Panc1 (cell line): ENCODE results near the gene SYP. TPM values are rescaled to one million over a fixed set of nuclear protein-coding genes. Genes with fewer than 3 reads are reported as not detected.

ENCODE experiments used
- ATAC-seq: fragments of 200-7000 bp; cut with Tn5 transposase; 2 replicates; pipeline ENCODE4 v1.9.1; 2020; ENCODE audit warnings: mild to moderate bottlenecking, moderate library complexity
- BruUV-seq: library from RNA; stranded (reverse); fragments of 400-500 nt; replicated peaks from 2 replicates; lab custom pipeline; 2021; lab: Mats Ljungman, UMichigan
- CTCF ChIA-PET: fragments of 300-600 bp; sonication (Branson Sonifier 250); formaldehyde crosslinking; loops from one replicate; lab custom pipeline; 2022; ENCODE audit warnings: antibody characterized with exemption; lab: Charles Lee
- POLR2A ChIA-PET: fragments of 300-600 bp; sonication (Branson Sonifier 250); formaldehyde crosslinking; loops from one replicate; lab custom pipeline; 2022; ENCODE audit warnings: antibody characterized with exemption; lab: Charles Lee
- DNase-seq: peaks from one replicate; pipeline ENCODE4 v3.0.0-alpha.2; 2010; ENCODE audit warnings: low read depth, low spot score
- H3K27ac ChIP-seq: 2 replicates; pipeline ENCODE4 v1.5.1; 2011; ENCODE audit warnings: mild to moderate bottlenecking, low read length, inconsistent platforms
- H3K27me3 ChIP-seq: fragments of 200-500 bp; sonication (Bioruptor generic); 2 replicates; pipeline ENCODE4 v1.6.0; 2014; ENCODE audit warnings: low read length, inconsistent platforms; ENCODE audit not compliant: control insufficient read depth, insufficient read depth
- H3K36me3 ChIP-seq: fragments of 200-500 bp; sonication (Bioruptor generic); 2 replicates; pipeline ENCODE4 v1.5.1; 2014; ENCODE audit warnings: inconsistent platforms, mild to moderate bottlenecking, low read length, moderate library complexity; ENCODE audit not compliant: control insufficient read depth, insufficient read depth
- H3K4me1 ChIP-seq: 2 replicates; pipeline ENCODE4 v1.5.1; 2011; ENCODE audit warnings: inconsistent platforms, mild to moderate bottlenecking, low read length, moderate library complexity; ENCODE audit not compliant: control insufficient read depth, insufficient read depth
- H3K4me3 ChIP-seq, 2 experiments: 2 replicates each; pipeline ENCODE4 v1.5.1; 2011 to 2012; ENCODE audit warnings: low read depth in 2 of 2, low read length in 2 of 2, mild to moderate bottlenecking in 2 of 2, inconsistent platforms in 1 of 2, moderate library complexity in 1 of 2
- H3K9me3 ChIP-seq: fragments of 200-500 bp; sonication (Bioruptor generic); 2 replicates; pipeline ENCODE4 v1.5.1; 2014; ENCODE audit warnings: low read depth, mild to moderate bottlenecking, inconsistent platforms, low read length, moderate library complexity; ENCODE audit not compliant: control insufficient read depth, insufficient read depth
- POLR2AphosphoS5 ChIP-seq: IDR thresholded peaks from 2 replicates; pipeline ENCODE4 v1.6.1; 2012; ENCODE audit warnings: mild to moderate bottlenecking, low read depth, low read length, moderate library complexity
- REST ChIP-seq, 2 experiments: IDR thresholded peaks; 2 replicates each; pipeline ENCODE4 v1.6.1; 2011 to 2012; ENCODE audit warnings: low read depth in 2 of 2, control low read depth in 1 of 2, low read length in 1 of 2, mild to moderate bottlenecking in 1 of 2, moderate library complexity in 1 of 2; ENCODE audit not compliant: insufficient read depth in 1 of 2
- SIN3A ChIP-seq: IDR thresholded peaks from 2 replicates; pipeline ENCODE4 v1.6.1; 2012; ENCODE audit warnings: low read depth, mild to moderate bottlenecking, low read length, moderate library complexity, borderline replicate concordance; ENCODE audit not compliant: insufficient read depth
- TCF7L2 ChIP-seq: IDR thresholded peaks from 2 replicates; pipeline ENCODE4 v1.6.1; 2011; ENCODE audit warnings: mild to moderate bottlenecking, low read depth, low read length, inconsistent platforms
- in situ Hi-C: cut with HindIII; loops from 2 replicates; pipeline ENCODE4 v1.10.0; 2016; ENCODE audit warnings: low sequenced_read_pairs, low pct_unique_long_range_greater_than_20kb
- intact Hi-C: fragments of 100-400 bp; cut with micrococcal nuclease; formaldehyde crosslinking; loops from one replicate; pipeline ENCODE4 v1.10.0; 2022; ENCODE audit not compliant: unreplicated experiment
- total RNA-seq: library from RNA; stranded (reverse); gene quantifications from one replicate; pipeline ENCODE4 v1.2.1, GENCODE V29; 2021; ENCODE audit not compliant: unreplicated experiment
- TF ChIP-seq, protein P1 (sequence below): fragments of 450-650 bp; IDR thresholded peaks from 2 replicates; pipeline ENCODE4 v1.5.1; 2017; ENCODE audit warnings: mild to moderate bottlenecking

Gene SYP
- total RNA-seq, 1 experiment from 2014 or later, result 12.4 TPM

- Histone ChIP-seq H3K27ac (no peak overlapping the region), H3K36me3 (no peaks in the 10 kb centered on the region), H3K27me3 (no peaks in the 10 kb centered on the region), H3K4me3 (no peak overlapping the region), H3K4me1 (no peaks in the 10 kb centered on the region), H3K9me3 (no peaks in the 10 kb centered on the region)
- BruUV-seq, result no TSS peak
- in situ Hi-C loops (no loop called here), intact Hi-C loops (no loop called here)
- TF ChIP-seq POLR2AphosphoS5, result no peak
- TF ChIP-seq TCF7L2, result no peak
- TF ChIP-seq SIN3A, result no peak
- TF ChIP-seq REST (IDR thresholded peaks at IDR 0.05; ENCODE audit: insufficient read depth in 1 of 2, low read depth in 2 of 2, low read length in 1 of 2), result no peak
- TF ChIP-seq, protein P1, sequence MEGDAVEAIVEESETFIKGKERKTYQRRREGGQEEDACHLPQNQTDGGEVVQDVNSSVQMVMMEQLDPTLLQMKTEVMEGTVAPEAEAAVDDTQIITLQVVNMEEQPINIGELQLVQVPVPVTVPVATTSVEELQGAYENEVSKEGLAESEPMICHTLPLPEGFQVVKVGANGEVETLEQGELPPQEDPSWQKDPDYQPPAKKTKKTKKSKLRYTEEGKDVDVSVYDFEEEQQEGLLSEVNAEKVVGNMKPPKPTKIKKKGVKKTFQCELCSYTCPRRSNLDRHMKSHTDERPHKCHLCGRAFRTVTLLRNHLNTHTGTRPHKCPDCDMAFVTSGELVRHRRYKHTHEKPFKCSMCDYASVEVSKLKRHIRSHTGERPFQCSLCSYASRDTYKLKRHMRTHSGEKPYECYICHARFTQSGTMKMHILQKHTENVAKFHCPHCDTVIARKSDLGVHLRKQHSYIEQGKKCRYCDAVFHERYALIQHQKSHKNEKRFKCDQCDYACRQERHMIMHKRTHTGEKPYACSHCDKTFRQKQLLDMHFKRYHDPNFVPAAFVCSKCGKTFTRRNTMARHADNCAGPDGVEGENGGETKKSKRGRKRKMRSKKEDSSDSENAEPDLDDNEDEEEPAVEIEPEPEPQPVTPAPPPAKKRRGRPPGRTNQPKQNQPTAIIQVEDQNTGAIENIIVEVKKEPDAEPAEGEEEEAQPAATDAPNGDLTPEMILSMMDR, result no peak
- ChIA-PET POLR2A (interaction anchor here (0.7 kb wide), 1 partner anchor 420 kb away, joined by 3 read pairs; no protein-coding TSS in a partner anchor), CTCF (no interaction called here)
- DNase-seq (no peak), ATAC-seq (no peak)
Measured at GRCh38 chrX:49206543-49206942, 6.5 kb upstream of the SYP start.

DNA sequence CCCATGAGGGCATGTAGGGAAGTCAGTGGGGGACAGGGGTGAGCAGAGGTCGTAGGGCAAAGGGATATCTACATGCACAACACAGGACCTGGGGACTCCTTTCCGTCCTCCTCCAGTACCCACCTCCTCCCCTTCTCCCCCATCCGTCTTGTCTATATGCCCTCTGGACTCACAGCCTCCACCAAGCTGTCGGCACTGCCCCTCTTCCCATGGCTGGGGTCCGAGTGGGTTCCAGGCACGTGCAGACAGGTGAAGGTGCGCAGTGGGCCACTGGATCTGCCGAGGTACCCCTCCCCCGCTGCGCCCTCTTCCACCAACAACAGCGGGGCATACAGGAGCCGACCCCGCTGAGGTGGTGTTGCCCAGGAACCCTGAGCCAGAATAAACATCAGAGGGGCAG lies 5.5 kb upstream of the SYP start:
- CTCF ChIA-PET, result no interaction called here
- in situ Hi-C loops (no loop called here), intact Hi-C loops (no loop called here)
- Histone ChIP-seq H3K9me3 (no peaks in the 10 kb centered on the region), H3K4me3 (no peak overlapping the region), H3K4me1 (no peaks in the 10 kb centered on the region), H3K27ac (no peak overlapping the region), H3K36me3 (no peaks in the 10 kb centered on the region), H3K27me3 (no peaks in the 10 kb centered on the region)
- DNase-seq (no peak), ATAC-seq (no peak)
- POLR2A ChIA-PET, result no interaction called here
- TF ChIP-seq, protein P1, result no peak
- TF ChIP-seq SIN3A (no peak), TCF7L2 (no peak), POLR2AphosphoS5 (no peak), REST (IDR thresholded peaks at IDR 0.05; ENCODE audit: insufficient read depth in 1 of 2, low read depth in 2 of 2, low read length in 1 of 2) (no peak)
- no TSS peak for BruUV-seq
